HCT116 (cell line): Measurements from ENCODE around the gene NEO1.

Source experiments
- CEBPB ChIP-seq: IDR thresholded peaks from 2 replicates; pipeline ENCODE4 v1.6.1; 2012; ENCODE audit warnings: low read depth
- CTCF ChIP-seq, 3 experiments: fragments of 200-600 bp in 1 of 3; sonication (generic) in 1 of 3; IDR thresholded peaks in 2 of 3; conservative IDR thresholded peaks in 1 of 3; 2 replicates each; pipeline ENCODE4 v1.5.1; 2012 to 2017; ENCODE audit warnings: low read depth in 2 of 3, low read length in 2 of 3, antibody characterized with exemption in 1 of 3, borderline replicate concordance in 1 of 3, control low read depth in 1 of 3, mild to moderate bottlenecking in 1 of 3, mixed read lengths in 1 of 3, mixed run types in 1 of 3, moderate library complexity in 1 of 3; ENCODE audit not compliant: insufficient read depth in 1 of 3
- EZH2 ChIP-seq: fragments of 200-600 bp; sonication (generic); IDR thresholded peaks from 2 replicates; pipeline ENCODE4 v1.6.1; 2017; ENCODE audit warnings: antibody characterized with exemption, mixed run types
- EZH2phosphoT487 ChIP-seq: fragments of 200-600 bp; IDR thresholded peaks from 2 replicates; pipeline ENCODE4 v1.6.1; 2018; ENCODE audit warnings: antibody characterized with exemption, borderline replicate concordance
- FOSL1 ChIP-seq: IDR thresholded peaks from 2 replicates; pipeline ENCODE4 v1.6.1; 2012; ENCODE audit warnings: low read depth
- POLR2A ChIP-seq: IDR thresholded peaks from 2 replicates; pipeline ENCODE4 v1.7.0; 2011; ENCODE audit warnings: borderline replicate concordance; ENCODE audit not compliant: insufficient read depth, insufficient read length; ENCODE audit errors: extremely low read depth
- POLR2AphosphoS5 ChIP-seq: IDR thresholded peaks from 2 replicates; pipeline ENCODE4 v1.6.1; 2011; ENCODE audit warnings: mild to moderate bottlenecking, low read depth, low read length, moderate library complexity
- RAD21 ChIP-seq: IDR thresholded peaks from 2 replicates; pipeline ENCODE4 v1.6.1; 2012; ENCODE audit warnings: low read depth, mild to moderate bottlenecking
- SRF ChIP-seq: IDR thresholded peaks from 2 replicates; pipeline ENCODE4 v1.6.1; 2012; ENCODE audit warnings: low read depth
- YY1 ChIP-seq: IDR thresholded peaks from 2 replicates; pipeline ENCODE4 v1.6.1; 2011; ENCODE audit warnings: low read length, low read depth, moderate library complexity, mild to moderate bottlenecking; ENCODE audit not compliant: insufficient replicate concordance; ENCODE audit errors: extremely low read depth
- ZFX ChIP-seq: fragments of 450-650 bp; IDR thresholded peaks from 2 replicates; pipeline ENCODE4 v1.6.1; 2017

GRCh38 chr15:73190189-73190601, 137.9 kb downstream of the NEO1 start:
- TF ChIP-seq POLR2A = no peak
- no peak for TF ChIP-seq YY1
- no peak for TF ChIP-seq CTCF (IDR thresholded peaks at IDR 0.05 in 2 of 3, conservative IDR thresholded peaks at IDR 0.05 in 1 of 3; ENCODE audit: borderline replicate concordance in 1 of 3, insufficient read depth in 1 of 3, low read depth in 2 of 3, low read length in 2 of 3)
- TF ChIP-seq EZH2 = no peak
- TF ChIP-seq RAD21 = no peak
- no peak for TF ChIP-seq SRF
- no peak for TF ChIP-seq POLR2AphosphoS5
- no peak for TF ChIP-seq CEBPB
- no peak for TF ChIP-seq EZH2phosphoT487
- TF ChIP-seq ZFX = no peak
- TF ChIP-seq FOSL1 = no peak
